Natural killer cell (primary cell): ENCODE data around the gene PRICKLE2. TPM values are rescaled to one million over a fixed set of nuclear protein-coding genes. Genes with fewer than 3 reads are reported as not detected.

Experiments used
- ATAC-seq, 3 donors: fragments of 150-1000 bp in 2 of 3; fragments of 200-7000 bp in 1 of 3; cut with Tn5 transposase; 1 replicate in 1 of 3; 2 replicates in 2 of 3; pipeline ENCODE4 v1.10.0; 2021; ENCODE audit warnings: mild to moderate bottlenecking in 2 of 3, moderate library complexity in 2 of 3
- DNase-seq, 2 donors: peaks; one replicate each; pipeline versions ENCODE4 v3.0.0 to v3.0.0-alpha.2; 2013 to 2021; ENCODE audit warnings: mixed read lengths in 1 of 2
- H3K27ac ChIP-seq: one replicate; pipeline ENCODE4 v1.5.1; 2013; ENCODE audit warnings: mild to moderate bottlenecking, low read length
- H3K27me3 ChIP-seq: one replicate; pipeline ENCODE4 v1.6.1; 2013; ENCODE audit warnings: low read length; ENCODE audit not compliant: control insufficient read depth, insufficient read depth
- H3K36me3 ChIP-seq: one replicate; pipeline ENCODE4 v1.6.1; 2013; ENCODE audit warnings: low read length; ENCODE audit not compliant: control insufficient read depth, insufficient read depth
- H3K4me1 ChIP-seq: one replicate; pipeline ENCODE4 v1.6.1; 2013; ENCODE audit warnings: low read length; ENCODE audit not compliant: control insufficient read depth, insufficient read depth
- H3K4me3 ChIP-seq: one replicate; pipeline ENCODE4 v1.5.1; 2013; ENCODE audit warnings: low read length
- H3K9me3 ChIP-seq: one replicate; pipeline ENCODE4 v1.6.1; 2013; ENCODE audit warnings: low read length; ENCODE audit not compliant: control insufficient read depth, insufficient read depth
- H3K27ac Mint-ChIP-seq, 2 donors: one replicate each; pipeline ENCODE4 v1.8.0; 2022; ENCODE audit warnings: mild to moderate bottlenecking in 2 of 2, mixed read lengths in 2 of 2, moderate library complexity in 1 of 2
- H3K27me3 Mint-ChIP-seq, 2 donors: one replicate each; pipeline ENCODE4 v1.8.0; 2022; ENCODE audit warnings: low read depth in 2 of 2, mixed read lengths in 2 of 2
- H3K36me3 Mint-ChIP-seq: one replicate; pipeline ENCODE4 v1.8.0; 2022; ENCODE audit warnings: mixed read lengths
- H3K4me1 Mint-ChIP-seq, 2 donors: one replicate each; pipeline ENCODE4 v1.8.0; 2022; ENCODE audit warnings: mixed read lengths in 2 of 2
- H3K4me3 Mint-ChIP-seq: one replicate; pipeline ENCODE4 v1.8.0; 2022; ENCODE audit warnings: mild to moderate bottlenecking, moderate library complexity, mixed read lengths
- H3K9me3 Mint-ChIP-seq, 2 donors: one replicate each; pipeline ENCODE4 v1.8.0; 2022; ENCODE audit warnings: mixed read lengths in 2 of 2
- CTCF ChIP-seq: fragments of 200-600 bp; IDR thresholded peaks from one replicate; pipeline ENCODE4 v1.8.0; 2022; ENCODE audit warnings: antibody characterized with exemption
- WGBS: methylation state at CpG from one replicate; pipeline ENCODE4 v1.1.7; 2013; ENCODE audit warnings: missing lambda C conversion rate; ENCODE audit not compliant: insufficient coverage; 5-methylcytosine and 5-hydroxymethylcytosine counted together
- intact Hi-C: fragments of 100-400 bp; cut with micrococcal nuclease; formaldehyde crosslinking; loops from one replicate; pipeline ENCODE4 v1.14.2; 2022
- total RNA-seq, 4 donors: library from RNA; stranded (reverse); fragments of 120-200 nt in 1 of 4; gene quantifications; one replicate each; pipeline versions ENCODE4 v1.2.3 to v1.2.4, GENCODE V29; 2013 to 2022

PRICKLE2 gene
- total RNA-seq, 3 donors from 2014 or later (not counting 1 experiment from before 2014, with no cell fraction given), result 0.07 to 3.3 (median 1.8) TPM

GRCh38 chr3:64203216-64203615, 22.1 kb downstream of the PRICKLE2 start:
- no peak overlapping the region for H3K4me3 ChIP-seq
- ATAC-seq, result no peak

GRCh38 chr3:64199932-64200331, 25.3 kb downstream of the PRICKLE2 start:
- H3K27me3 ChIP-seq, result no peaks in the 10 kb centered on the region
- no peak for TF ChIP-seq CTCF
- no peaks in the 10 kb centered on the region for H3K27me3 Mint-ChIP-seq
- DNase-seq, result no peak
- H3K36me3 ChIP-seq, result no peaks in the 10 kb centered on the region
- H3K4me3 Mint-ChIP-seq, result no peak overlapping the region
- intact Hi-C loops, result no loop called here
- no peak overlapping the region for H3K27ac ChIP-seq
- no peak for ATAC-seq
- H3K27ac Mint-ChIP-seq, result no peak overlapping the region
- WGBS, result 82% methylated on average over 2 of the region's 2 CpGs
- H3K4me1 Mint-ChIP-seq, result no peaks in the 10 kb centered on the region
- H3K36me3 Mint-ChIP-seq, result no peaks in the 10 kb centered on the region
- no peaks in the 10 kb centered on the region for H3K9me3 ChIP-seq
- no peak overlapping the region for H3K4me3 ChIP-seq
- H3K9me3 Mint-ChIP-seq, result peaks cover 6 to 7% of the 10 kb centered on the region in 2 donors
- H3K4me1 ChIP-seq, result peaks cover 5% of the 10 kb centered on the region

More at GRCh38 chr3:64203216-64203615, 22.1 kb downstream of the PRICKLE2 start:
- no peak for DNase-seq
- Histone ChIP-seq H3K27me3 (no peaks in the 10 kb centered on the region), H3K27ac (no peak overlapping the region), H3K36me3 (no peaks in the 10 kb centered on the region), H3K9me3 (no peaks in the 10 kb centered on the region), H3K4me1 (peaks cover 5% of the 10 kb centered on the region)
- no peak for TF ChIP-seq CTCF
- WGBS, result 94% methylated on average over 2 of the region's 2 CpGs
- Mint-ChIP-seq H3K4me1 (no peaks in the 10 kb centered on the region), H3K4me3 (no peak overlapping the region), H3K36me3 (no peaks in the 10 kb centered on the region), H3K27ac (no peak overlapping the region), H3K27me3 (no peaks in the 10 kb centered on the region), H3K9me3 (peaks cover 5 to 6% of the 10 kb centered on the region in 2 donors)
- intact Hi-C loops, result no loop called here

GRCh38 chr3:64196236-64196929, 28.9 kb downstream of the PRICKLE2 start:
- H3K9me3 ChIP-seq, result no peaks in the 10 kb centered on the region
- intact Hi-C loops, result no loop called here

More at GRCh38 chr3:64196236-64196929, 28.9 kb downstream of the PRICKLE2 start:
- TF ChIP-seq CTCF, result no peak
- Histone ChIP-seq H3K4me3 (no peak overlapping the region), H3K27me3 (no peaks in the 10 kb centered on the region), H3K4me1 (peaks cover 5% of the 10 kb centered on the region), H3K27ac (no peak overlapping the region), H3K36me3 (no peaks in the 10 kb centered on the region)
- Mint-ChIP-seq H3K36me3 (no peaks in the 10 kb centered on the region), H3K4me3 (no peak overlapping the region), H3K9me3 (peaks cover 4 to 7% of the 10 kb centered on the region in 2 donors), H3K27ac (no peak overlapping the region), H3K27me3 (no peaks in the 10 kb centered on the region), H3K4me1 (no peaks in the 10 kb centered on the region)
- DNase-seq (no peak), ATAC-seq (no peak)
- 89% methylated on average over 3 of the region's 5 CpGs for WGBS
